Naive thymus-derived CD4-positive, alpha-beta T cell (primary cell): ENCODE results near the gene EIF2S2. TPM values are rescaled to one million over a fixed set of nuclear protein-coding genes. Genes with fewer than 3 reads are reported as not detected.
A peak's percentile ranks its signal among the peaks of the same experiment; 100 is the strongest.

Experiments used
- ATAC-seq: fragments of 150-1000 bp; cut with Tn5 transposase; 2 replicates; pipeline ENCODE4 v1.10.0; 2021; ENCODE audit warnings: mild to moderate bottlenecking, moderate library complexity
- CTCF ChIA-PET: fragments of 350-600 bp; sonication (Branson Sonifier 250); formaldehyde crosslinking; loops from one replicate; lab custom pipeline; 2021; ENCODE audit warnings: antibody characterized with exemption; lab: Charles Lee
- POLR2A ChIA-PET: fragments of 350-600 bp; sonication (Branson Sonifier 250); formaldehyde crosslinking; loops from one replicate; lab custom pipeline; 2021; ENCODE audit warnings: antibody characterized with exemption, inconsistent platforms; lab: Charles Lee
- DNase-seq, 9 donors: peaks; one replicate each; pipeline versions ENCODE4 v3.0.0 to v3.0.0-alpha.2; 2020 to 2022; ENCODE audit warnings: mixed read lengths in 1 of 9
- H3K27ac ChIP-seq: one replicate; pipeline ENCODE4 v1.7.0; 2013; ENCODE audit warnings: mild to moderate bottlenecking, low read depth, low read length, moderate library complexity
- H3K27me3 ChIP-seq, 2 donors: one replicate each; pipeline ENCODE4 v1.7.0; 2013; ENCODE audit warnings: low read length in 2 of 2, mild to moderate bottlenecking in 2 of 2, moderate library complexity in 2 of 2; ENCODE audit not compliant: control insufficient read depth in 2 of 2, insufficient read depth in 2 of 2
- H3K36me3 ChIP-seq, 3 experiments: 1 replicate in 2 of 3; 2 replicates in 1 of 3; pipeline ENCODE4 v1.7.0; 2013; ENCODE audit warnings: low read length in 3 of 3, mild to moderate bottlenecking in 3 of 3, moderate library complexity in 1 of 3; ENCODE audit not compliant: insufficient read depth in 3 of 3, control insufficient read depth in 2 of 3
- H3K4me1 ChIP-seq, 2 donors: one replicate each; pipeline ENCODE4 v1.7.0; 2013; ENCODE audit warnings: low read length in 2 of 2, mild to moderate bottlenecking in 2 of 2, moderate library complexity in 1 of 2; ENCODE audit not compliant: control insufficient read depth in 2 of 2, insufficient read depth in 2 of 2
- H3K4me3 ChIP-seq: 2 replicates; pipeline ENCODE4 v1.7.0; 2013; ENCODE audit warnings: mild to moderate bottlenecking, low read length
- H3K9me3 ChIP-seq, 3 experiments: 1 replicate in 2 of 3; 2 replicates in 1 of 3; pipeline ENCODE4 v1.7.0; 2013; ENCODE audit warnings: low read length in 3 of 3; ENCODE audit not compliant: control insufficient read depth in 2 of 3
- H3K27ac Mint-ChIP-seq, 9 donors: one replicate each; pipeline ENCODE4 v1.8.0; 2020 to 2022; ENCODE audit warnings: mixed read lengths in 9 of 9, mild to moderate bottlenecking in 8 of 9, moderate library complexity in 5 of 9, inconsistent platforms in 2 of 9
- H3K27me3 Mint-ChIP-seq, 5 donors: one replicate each; pipeline ENCODE4 v1.8.0; 2021 to 2022; ENCODE audit warnings: mixed read lengths in 5 of 5, mild to moderate bottlenecking in 1 of 5
- H3K36me3 Mint-ChIP-seq, 5 donors: one replicate each; pipeline ENCODE4 v1.8.0; 2020 to 2022; ENCODE audit warnings: mixed read lengths in 5 of 5, mild to moderate bottlenecking in 3 of 5, inconsistent platforms in 1 of 5
- H3K4me1 Mint-ChIP-seq, 7 donors: one replicate each; pipeline ENCODE4 v1.8.0; 2020 to 2022; ENCODE audit warnings: mixed read lengths in 7 of 7, mild to moderate bottlenecking in 3 of 7, inconsistent platforms in 1 of 7
- H3K4me3 Mint-ChIP-seq, 10 donors: one replicate each; pipeline ENCODE4 v1.8.0; 2020 to 2022; ENCODE audit warnings: mild to moderate bottlenecking in 10 of 10, mixed read lengths in 10 of 10, moderate library complexity in 6 of 10, inconsistent platforms in 2 of 10
- H3K9me3 Mint-ChIP-seq, 11 donors: one replicate each; pipeline ENCODE4 v1.8.0; 2020 to 2022; ENCODE audit warnings: mixed read lengths in 11 of 11, mild to moderate bottlenecking in 4 of 11, inconsistent platforms in 1 of 11, moderate library complexity in 1 of 11
- intact Hi-C, 2 donors: fragments of 100-400 bp; cut with micrococcal nuclease; formaldehyde crosslinking; loops; one replicate each; pipeline ENCODE4 v1.15.1; 2023
- polyA plus RNA-seq, 2 donors: library from polyadenylated mRNA; unstranded; fragments of 300-500 nt; fragmentation: Illumina TruSeq; gene quantifications; one replicate each; pipeline ENCODE4 v1.2.3, GENCODE V29; 2021
- total RNA-seq, 6 experiments: library from RNA in 5 of 6; stranded (reverse) in 5 of 6; gene quantifications; 1 replicate in 5 of 6; 2 replicates in 1 of 6; pipeline ENCODE4 v1.2.3 and lab custom pipeline; 2021 to 2026

EIF2S2 gene
- total and polyA plus RNA-seq, 7 experiments from 2014 or later, result 16.8 to 68.4 (median 23.2) TPM

- H3K36me3 Mint-ChIP-seq, result peaks cover 0 to 4% (median 3%) of the 10 kb centered on the region in 5 donors
- peak overlapping the region in 5 of 9 donors; percentile 32 to 64 (median 41) for H3K27ac Mint-ChIP-seq
- Histone ChIP-seq H3K27ac (no peak overlapping the region), H3K9me3 (no peaks in the 10 kb centered on the region), H3K4me1 (peaks cover 5 to 12% of the 10 kb centered on the region in 2 donors), H3K27me3 (no peaks in the 10 kb centered on the region), H3K4me3 (no peak overlapping the region), H3K36me3 (peaks cover 0 to 19% (median 0%) of the 10 kb centered on the region in 3 experiments)
- H3K27me3 Mint-ChIP-seq, result no peaks in the 10 kb centered on the region
- no peak for ATAC-seq
- DNase-seq, result no peak
- CTCF ChIA-PET, result interaction anchor here (0.6 kb wide), 1 partner anchor 726 kb away, joined by 3 read pairs; no protein-coding TSS in a partner anchor
- intact Hi-C loops, result loop anchor here (5.0 kb wide), 2 partner anchors 149 to 399 kb away; partner anchors contain the start of gene ACTL10 (in 1 of the 2)
- POLR2A ChIA-PET, result no interaction called here
- no peak overlapping the region for H3K4me3 Mint-ChIP-seq
- H3K4me1 Mint-ChIP-seq, result peaks cover 35 to 80% (median 64%) of the 10 kb centered on the region in 7 donors
- H3K9me3 Mint-ChIP-seq, result no peaks in the 10 kb centered on the region
These were observed 45.5 kb downstream of the EIF2S2 start for GRCh38 chr20:34066476-34067090.

- Histone ChIP-seq H3K9me3 (no peaks in the 10 kb centered on the region), H3K4me1 (peaks cover 5 to 12% of the 10 kb centered on the region in 2 donors), H3K36me3 (peaks cover 0 to 17% (median 0%) of the 10 kb centered on the region in 3 experiments), H3K4me3 (no peak overlapping the region), H3K27ac (no peak overlapping the region), H3K27me3 (no peaks in the 10 kb centered on the region)
- intact Hi-C loops, result loop anchor here (5.0 kb wide), 2 partner anchors 148 to 398 kb away; partner anchors contain the start of gene ACTL10 (in 1 of the 2)
- no peak overlapping the region for H3K4me3 Mint-ChIP-seq
- DNase-seq (no peak), ATAC-seq (no peak)
- H3K9me3 Mint-ChIP-seq, result no peaks in the 10 kb centered on the region
- H3K27me3 Mint-ChIP-seq, result no peaks in the 10 kb centered on the region
- peak overlapping the region in 8 of 9 donors; percentile 9 to 86 (median 32) for H3K27ac Mint-ChIP-seq
- ChIA-PET POLR2A (no interaction called here), CTCF (interaction anchor here (0.6 kb wide), 1 partner anchor 526 kb away, joined by 5 read pairs; no protein-coding TSS in a partner anchor)
- peaks cover 44 to 87% (median 73%) of the 10 kb centered on the region in 7 donors for H3K4me1 Mint-ChIP-seq
- peaks cover 0 to 3% (median 2%) of the 10 kb centered on the region in 5 donors for H3K36me3 Mint-ChIP-seq
These were observed 46.8 kb downstream of the EIF2S2 start for GRCh38 chr20:34065260-34065659.

- CTCF ChIA-PET, result interaction anchor here (0.5 kb wide), 1 partner anchor 201 kb away, joined by 3 read pairs; no protein-coding TSS in a partner anchor
- no peak overlapping the region for H3K27ac ChIP-seq
- DNase-seq, result no peak
- no peaks in the 10 kb centered on the region for H3K27me3 Mint-ChIP-seq
- H3K27me3 ChIP-seq, result no peaks in the 10 kb centered on the region
- peaks cover under 1 to 9% of the 10 kb centered on the region in 2 donors for H3K4me1 ChIP-seq
- peaks cover 0 to 3% (median 2%) of the 10 kb centered on the region in 5 donors for H3K36me3 Mint-ChIP-seq
- no peak overlapping the region for H3K4me3 ChIP-seq
- no peaks in the 10 kb centered on the region for H3K9me3 Mint-ChIP-seq
- peak overlapping the region in 7 of 9 donors; percentile 9 to 86 (median 34) for H3K27ac Mint-ChIP-seq
- H3K4me1 Mint-ChIP-seq, result peaks cover 40 to 88% (median 75%) of the 10 kb centered on the region in 7 donors
- intact Hi-C loops, result no loop called here
- peaks cover 0 to 17% (median 0%) of the 10 kb centered on the region in 3 experiments for H3K36me3 ChIP-seq
- peak overlapping the region in 1 of 10 donors; percentile 2 for H3K4me3 Mint-ChIP-seq
- POLR2A ChIA-PET, result interaction anchor here (0.7 kb wide), 1 partner anchor 232 kb away, joined by 4 read pairs; no protein-coding TSS in a partner anchor
- no peaks in the 10 kb centered on the region for H3K9me3 ChIP-seq
- ATAC-seq, result no peak
These were observed 47.8 kb downstream of the EIF2S2 start for GRCh38 chr20:34064286-34064685.

GRCh38 chr20:34062570-34063482, 49.2 kb downstream of the EIF2S2 start:
- no peaks in the 10 kb centered on the region for H3K27me3 Mint-ChIP-seq
- no peak overlapping the region for H3K4me3 ChIP-seq
- H3K4me1 Mint-ChIP-seq, result peaks cover 38 to 88% (median 75%) of the 10 kb centered on the region in 7 donors
- DNase-seq, result no peak
- peaks cover 0 to 3% (median 2%) of the 10 kb centered on the region in 5 donors for H3K36me3 Mint-ChIP-seq
- no peak for ATAC-seq
- H3K36me3 ChIP-seq, result peaks cover 0 to 20% (median 0%) of the 10 kb centered on the region in 3 experiments
- no peaks in the 10 kb centered on the region for H3K9me3 Mint-ChIP-seq
- intact Hi-C loops, result no loop called here
- peaks cover 8 to 10% of the 10 kb centered on the region in 2 donors for H3K4me1 ChIP-seq
- H3K4me3 Mint-ChIP-seq, result no peak overlapping the region
- no peak overlapping the region for H3K27ac ChIP-seq
- CTCF ChIA-PET, result interaction anchor here (0.6 to 1.1 kb wide), 2 partner anchors 148 to 396 kb away, joined by 3 read pairs; partner anchors contain the start of gene ACTL10
- no peaks in the 10 kb centered on the region for H3K27me3 ChIP-seq
- H3K27ac Mint-ChIP-seq, result peak overlapping the region in 8 of 9 donors; percentile 11 to 64 (median 55)
- no peaks in the 10 kb centered on the region for H3K9me3 ChIP-seq
- POLR2A ChIA-PET, result interaction anchor here (0.7 kb wide), 1 partner anchor 19 kb away, joined by 3 read pairs; no protein-coding TSS in a partner anchor

GRCh38 chr20:34061695-34062094, 50.3 kb downstream of the EIF2S2 start:
- no peak for DNase-seq
- Mint-ChIP-seq H3K4me1 (peaks cover 36 to 89% (median 83%) of the 10 kb centered on the region in 7 donors), H3K4me3 (no peak overlapping the region), H3K36me3 (peaks cover 0 to 3% (median 2%) of the 10 kb centered on the region in 5 donors), H3K9me3 (no peaks in the 10 kb centered on the region), H3K27ac (peak overlapping the region in 7 of 9 donors; percentile 39 to 85 (median 57)), H3K27me3 (no peaks in the 10 kb centered on the region)
- CTCF ChIA-PET, result interaction anchor here (0.6 kb wide), 1 partner anchor 100 kb away, joined by 3 read pairs; no protein-coding TSS in a partner anchor
- Histone ChIP-seq H3K27ac (no peak overlapping the region), H3K4me1 (peaks cover 14 to 18% of the 10 kb centered on the region in 2 donors), H3K27me3 (no peaks in the 10 kb centered on the region), H3K4me3 (no peak overlapping the region), H3K36me3 (peaks cover 0 to 20% (median 0%) of the 10 kb centered on the region in 3 experiments), H3K9me3 (no peaks in the 10 kb centered on the region)
- POLR2A ChIA-PET, result interaction anchor here (0.7 kb wide), 1 partner anchor 18 kb away, joined by 3 read pairs; no protein-coding TSS in a partner anchor
- no peak for ATAC-seq
- intact Hi-C loops, result no loop called here

GRCh38 chr20:34060970-34061369, 51.1 kb downstream of the EIF2S2 start:
- no peak overlapping the region for H3K27ac ChIP-seq
- no peak overlapping the region for H3K4me3 Mint-ChIP-seq
- no peak for ATAC-seq
- ChIA-PET CTCF (interaction anchor here (1.9 kb wide), 1 partner anchor 8 kb away, joined by 8 read pairs; no protein-coding TSS in a partner anchor), POLR2A (no interaction called here)
- H3K4me1 ChIP-seq, result peaks cover 17 to 22% of the 10 kb centered on the region in 2 donors
- H3K36me3 ChIP-seq, result peaks cover 0 to 20% (median 0%) of the 10 kb centered on the region in 3 experiments
- peaks cover 38 to 94% (median 90%) of the 10 kb centered on the region in 7 donors for H3K4me1 Mint-ChIP-seq
- peak overlapping the region in 6 of 9 donors; percentile 28 to 85 (median 65) for H3K27ac Mint-ChIP-seq
- no peaks in the 10 kb centered on the region for H3K27me3 ChIP-seq
- no peak overlapping the region for H3K4me3 ChIP-seq
- intact Hi-C loops, result no loop called here
- no peak for DNase-seq
- H3K27me3 Mint-ChIP-seq, result no peaks in the 10 kb centered on the region
- no peaks in the 10 kb centered on the region for H3K9me3 ChIP-seq
- peaks cover 0 to 3% (median 2%) of the 10 kb centered on the region in 5 donors for H3K36me3 Mint-ChIP-seq
- H3K9me3 Mint-ChIP-seq, result no peaks in the 10 kb centered on the region
